A549 (cell line): ENCODE data around the gene RNASE3.
A peak's percentile ranks its signal among the peaks of the same experiment; 100 is the strongest.

ENCODE experiments used
- CBX2 ChIP-seq: fragments of 200-600 bp; sonication (generic); IDR thresholded peaks from 2 replicates; pipeline ENCODE4 v1.6.1; 2016; ENCODE audit warnings: low read depth, mild to moderate bottlenecking, borderline replicate concordance
- CHD2 ChIP-seq: fragments of 150-350 bp; IDR thresholded peaks from 2 replicates; pipeline ENCODE4 v1.6.1; 2014; ENCODE audit warnings: low read length; ENCODE audit not compliant: partially characterized antibody
- CTCF ChIP-seq: fragments of >200 bp; sonication (Bioruptor Twin); formaldehyde crosslinking; IDR thresholded peaks from 3 replicates; pipeline ENCODE4 v1.5.1; 2016
- JUNB ChIP-seq: fragments of >200 bp; sonication (Bioruptor Twin); formaldehyde crosslinking; IDR thresholded peaks from 2 replicates; pipeline ENCODE4 v1.6.1; 2016
- PBX3 ChIP-seq: IDR thresholded peaks from 2 replicates; pipeline ENCODE4 v1.6.1; 2012

GRCh38 chr14:20866963-20867362 is 24.2 kb upstream of the RNASE3 start:
- TF ChIP-seq CTCF (peak; percentile 46), CHD2 (no peak), CBX2 (no peak), PBX3 (no peak), JUNB (no peak)
